HCEC 1CT (cell line): ENCODE measurements around the gene USP30.

Source experiments
- DNase-seq: peaks from one replicate; pipeline ENCODE4 v3.0.0-alpha.2; 2017

The USP30 gene

DNA sequence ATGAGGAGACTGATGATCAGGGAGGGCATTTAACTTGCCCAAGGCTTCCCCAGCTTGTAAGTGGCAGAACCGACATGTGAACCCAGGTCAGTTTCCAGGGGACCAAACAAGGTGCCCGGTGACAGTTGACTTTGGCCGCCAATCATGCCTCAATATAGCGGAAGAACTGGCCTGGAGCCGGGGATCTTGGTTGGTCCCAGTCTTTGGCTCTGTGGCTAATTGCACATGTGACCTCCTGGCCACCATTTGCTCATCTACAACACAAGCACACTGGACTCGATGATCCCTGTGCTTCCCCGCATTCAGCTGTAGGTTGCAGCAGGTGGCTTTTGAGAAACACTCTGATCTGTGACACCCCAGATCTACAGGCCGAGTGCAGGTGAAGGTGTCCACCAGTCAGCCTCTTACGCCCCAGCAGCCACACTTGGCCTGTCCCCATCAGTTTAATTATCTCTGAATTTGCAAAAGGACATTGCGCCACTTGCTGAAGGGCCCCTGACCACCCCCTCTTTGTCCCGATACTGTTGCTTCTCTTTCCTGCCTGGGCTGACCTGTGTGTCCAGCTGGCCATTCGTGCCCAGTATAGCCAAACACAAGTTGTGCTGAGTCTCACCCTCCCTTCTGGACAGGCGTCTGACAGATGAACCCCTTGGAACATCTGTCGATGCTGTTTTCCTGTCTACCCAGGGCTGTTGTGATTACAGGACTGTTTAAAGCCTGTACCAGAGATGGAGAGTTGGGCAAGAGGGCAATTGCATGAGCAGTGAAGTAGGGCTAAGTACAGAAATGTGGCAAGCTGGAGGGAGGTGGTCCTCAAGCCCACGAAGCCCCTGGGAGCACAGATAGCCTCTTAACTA, 78.1 kb downstream of the USP30 start:
- DNase-seq, result no peak

DNA sequence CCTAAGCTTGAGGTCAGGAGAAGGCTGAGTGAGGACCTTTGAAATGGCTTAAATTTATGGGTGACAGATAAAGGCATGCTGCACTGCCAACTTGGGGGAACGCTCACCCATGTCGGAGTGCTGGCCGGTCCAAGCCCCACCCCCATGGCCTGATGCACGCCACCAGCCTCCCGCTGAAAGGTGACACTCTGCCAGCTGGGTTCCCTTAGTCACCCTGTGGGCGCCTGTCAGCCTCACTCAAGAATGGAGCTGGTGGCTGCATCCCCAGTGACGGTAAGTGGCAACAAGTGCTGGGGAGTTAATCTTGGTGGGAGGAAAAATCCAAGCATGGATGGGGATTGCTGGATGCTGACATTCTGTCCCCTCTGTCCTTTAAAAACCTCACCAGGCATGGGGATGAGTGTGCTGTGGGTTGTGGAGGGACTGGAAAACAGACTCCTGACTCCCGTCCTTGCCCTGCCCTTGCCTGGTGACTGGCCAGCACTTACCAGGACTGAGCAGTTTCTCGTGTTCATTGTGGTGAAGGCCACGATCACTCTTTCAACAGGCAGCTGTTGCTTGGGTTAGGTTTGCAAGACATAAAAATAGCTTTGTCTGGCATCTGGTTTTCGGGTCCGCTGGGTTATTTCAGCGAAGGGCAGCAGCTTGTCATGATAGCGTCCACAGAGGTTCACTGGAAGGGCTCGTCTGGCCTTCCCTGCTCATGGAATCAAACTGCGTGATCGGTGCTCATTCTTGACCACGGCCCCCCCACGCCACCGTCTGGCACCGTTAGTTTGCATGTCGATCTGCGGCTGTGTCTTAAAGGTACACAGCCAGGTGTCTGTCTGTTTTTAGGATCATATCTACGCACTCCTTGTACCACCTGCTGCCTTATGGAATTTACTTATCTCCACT, 79.0 kb downstream of the USP30 start:
- DNase-seq, result no peak

DNA sequence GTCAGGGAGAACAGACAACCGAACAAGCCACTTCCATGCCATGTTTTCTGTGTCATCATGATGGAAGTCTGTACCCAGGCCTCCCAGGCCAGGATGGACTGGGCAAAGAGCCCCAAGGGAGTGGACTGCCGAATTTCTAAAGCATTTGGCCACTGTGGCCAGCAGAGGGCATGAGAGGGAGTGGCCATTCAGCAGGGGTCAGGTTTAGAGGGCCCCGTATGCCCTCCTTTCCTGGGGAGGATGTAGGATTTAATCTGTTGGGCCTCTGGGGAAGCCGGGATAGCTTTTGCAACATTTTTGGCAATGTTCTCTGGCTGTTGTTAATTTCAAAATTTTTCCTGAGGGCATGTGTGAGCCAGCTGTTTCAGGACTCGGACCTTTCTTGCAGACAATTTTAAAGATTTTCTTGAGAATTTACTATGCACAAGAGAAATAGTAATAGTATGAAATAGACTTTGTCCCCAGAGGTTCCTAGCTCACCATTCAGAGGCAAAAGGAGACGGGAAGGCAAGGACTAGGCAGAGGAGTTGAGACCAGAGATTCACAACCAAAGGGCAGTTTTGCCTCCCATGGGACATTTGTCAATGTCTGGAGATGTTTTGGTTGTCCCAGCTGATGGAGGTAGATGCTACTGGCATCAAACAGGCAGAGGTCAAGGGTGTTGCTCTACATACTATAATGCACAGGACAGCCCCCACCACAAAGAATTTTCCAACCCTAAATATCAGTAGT, 82.0 kb downstream of the USP30 start:
- peak; percentile 34 for DNase-seq

DNA sequence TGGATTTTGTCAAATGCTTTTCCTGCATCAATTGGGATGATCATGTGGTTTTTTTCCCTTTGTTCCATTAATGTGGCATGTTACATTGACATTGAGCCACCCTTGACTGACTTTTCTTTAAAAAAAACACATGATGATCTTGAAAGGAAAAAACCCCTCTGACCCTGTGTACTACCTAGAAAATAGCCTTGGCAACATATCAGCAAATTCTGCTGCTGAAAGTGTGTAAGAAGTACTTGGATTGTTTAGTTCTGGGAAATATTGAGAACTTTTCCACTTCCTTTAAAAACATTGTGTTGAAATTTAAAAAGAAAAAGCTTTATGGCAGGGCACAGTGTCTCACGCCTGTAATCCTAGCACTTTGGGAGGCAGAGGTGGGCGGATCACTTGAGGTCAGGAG, 84.7 kb downstream of the USP30 start:
- DNase-seq, result no peak
